CD14-positive monocyte (primary cell): ENCODE results near the gene RYR2. TPM values are rescaled to one million over a fixed set of nuclear protein-coding genes. Genes with fewer than 3 reads are reported as not detected.

Experiments
- DNase-seq, 3 donors: peaks; one replicate each; pipeline ENCODE4 v3.0.0-alpha.2; 2011 to 2022
- H2AFZ ChIP-seq: 2 replicates; pipeline ENCODE4 v1.6.0; 2012; ENCODE audit warnings: mild to moderate bottlenecking, low read depth, low read length, inconsistent platforms; ENCODE audit not compliant: insufficient read depth, poor library complexity, severe bottlenecking
- H3K27ac ChIP-seq, 2 donors: 1 replicate in 1 of 2; 2 replicates in 1 of 2; pipeline ENCODE4 v1.5.1; 2012 to 2013; ENCODE audit warnings: low read length in 2 of 2, control low read depth in 1 of 2, inconsistent platforms in 1 of 2, low read depth in 1 of 2, mild to moderate bottlenecking in 1 of 2
- H3K27me3 ChIP-seq, 2 donors: one replicate each; pipeline versions ENCODE4 v1.6.0 to v1.6.1; 2011 to 2013; ENCODE audit warnings: low read length in 2 of 2; ENCODE audit not compliant: control insufficient read depth in 2 of 2, insufficient read depth in 2 of 2
- H3K36me3 ChIP-seq, 2 donors: replicated peaks in 1 of 2; 1 replicate in 1 of 2; 2 replicates in 1 of 2; pipeline versions ENCODE4 v1.5.1 to v1.6.1; 2012 to 2013; ENCODE audit warnings: low read length in 2 of 2, control low read depth in 1 of 2, inconsistent platforms in 1 of 2, mild to moderate bottlenecking in 1 of 2; ENCODE audit not compliant: insufficient read depth in 2 of 2, control insufficient read depth in 1 of 2
- H3K4me1 ChIP-seq, 2 donors: 1 replicate in 1 of 2; 2 replicates in 1 of 2; pipeline versions ENCODE4 v1.5.1 to v1.6.1; 2012 to 2013; ENCODE audit warnings: low read length in 2 of 2, control low read depth in 1 of 2, inconsistent platforms in 1 of 2, mild to moderate bottlenecking in 1 of 2, moderate library complexity in 1 of 2; ENCODE audit not compliant: insufficient read depth in 2 of 2, control insufficient read depth in 1 of 2
- H3K4me2 ChIP-seq: replicated peaks from 2 replicates; pipeline ENCODE3; 2012; ENCODE audit warnings: low read length, moderate library complexity, mild to moderate bottlenecking; ENCODE audit not compliant: poor library complexity, severe bottlenecking; ENCODE audit errors: extremely low read depth
- H3K4me3 ChIP-seq, 3 experiments: fragments of 200-600 bp in 1 of 3; sonication (generic) in 1 of 3; replicated peaks in 1 of 3; 1 replicate in 2 of 3; 2 replicates in 1 of 3; pipeline ENCODE4 v1.5.1; 2011 to 2013; ENCODE audit warnings: low read length in 3 of 3, mild to moderate bottlenecking in 3 of 3, control low read depth in 2 of 3, low read depth in 2 of 3, inconsistent platforms in 1 of 3, moderate library complexity in 1 of 3
- H3K79me2 ChIP-seq: 2 replicates; pipeline ENCODE4 v1.6.0; 2012; ENCODE audit warnings: mild to moderate bottlenecking, control low read depth, inconsistent platforms, low read length, moderate library complexity; ENCODE audit not compliant: insufficient read depth
- H3K9ac ChIP-seq: 2 replicates; pipeline ENCODE4 v1.6.0; 2017; ENCODE audit warnings: low read length, mild to moderate bottlenecking; ENCODE audit not compliant: insufficient read depth, poor library complexity, severe bottlenecking
- H3K9me3 ChIP-seq, 2 donors: replicated peaks in 1 of 2; 1 replicate in 1 of 2; 2 replicates in 1 of 2; pipeline versions ENCODE4 v1.5.1 to v1.6.1; 2012 to 2013; ENCODE audit warnings: low read length in 2 of 2, control low read depth in 1 of 2; ENCODE audit not compliant: control insufficient read depth in 1 of 2, insufficient read depth in 1 of 2
- H4K20me1 ChIP-seq: 2 replicates; pipeline ENCODE4 v1.6.0; 2012; ENCODE audit warnings: mild to moderate bottlenecking, low read length, control low read depth, moderate library complexity; ENCODE audit not compliant: insufficient read depth
- H3K27ac Mint-ChIP-seq, 7 donors: one replicate each; pipeline ENCODE4 v1.8.0; 2020; ENCODE audit warnings: mild to moderate bottlenecking in 7 of 7, mixed read lengths in 7 of 7, moderate library complexity in 6 of 7, inconsistent platforms in 2 of 7
- H3K27me3 Mint-ChIP-seq, 3 donors: one replicate each; pipeline ENCODE4 v1.8.0; 2021 to 2022; ENCODE audit warnings: low read depth in 3 of 3, mild to moderate bottlenecking in 3 of 3, mixed read lengths in 3 of 3, moderate library complexity in 3 of 3, inconsistent platforms in 1 of 3
- H3K36me3 Mint-ChIP-seq, 2 donors: one replicate each; pipeline ENCODE4 v1.8.0; 2020; ENCODE audit warnings: mixed read lengths in 2 of 2, inconsistent platforms in 1 of 2, mild to moderate bottlenecking in 1 of 2
- H3K4me1 Mint-ChIP-seq: one replicate; pipeline ENCODE4 v1.8.0; 2020; ENCODE audit warnings: mild to moderate bottlenecking, mixed read lengths
- H3K4me3 Mint-ChIP-seq, 2 donors: one replicate each; pipeline ENCODE4 v1.8.0; 2020; ENCODE audit warnings: mild to moderate bottlenecking in 2 of 2, mixed read lengths in 2 of 2, moderate library complexity in 1 of 2
- H3K9me3 Mint-ChIP-seq, 7 donors: one replicate each; pipeline ENCODE4 v1.8.0; 2020 to 2022; ENCODE audit warnings: mixed read lengths in 7 of 7, mild to moderate bottlenecking in 6 of 7, moderate library complexity in 6 of 7, inconsistent platforms in 2 of 7
- WGBS: methylation state at CpG from one replicate; pipeline ENCODE4 v1.1.5; 2013; ENCODE audit warnings: missing lambda C conversion rate; ENCODE audit not compliant: insufficient coverage; 5-methylcytosine and 5-hydroxymethylcytosine counted together
- intact Hi-C, 2 donors: fragments of 100-400 bp; cut with micrococcal nuclease; formaldehyde crosslinking; loops; one replicate each; pipeline versions ENCODE4 v1.15.0 to v1.15.1; 2023
- polyA plus RNA-seq, 3 donors: library from polyadenylated mRNA; depleted of rRNA in 1 of 3; unstranded in 2 of 3; stranded (reverse) in 1 of 3; fragments of 300-500 nt in 2 of 3; fragments of >200 nt in 1 of 3; fragmentation: Illumina TruSeq in 2 of 3; gene quantifications; 1 replicate in 2 of 3; 2 replicates in 1 of 3; pipeline ENCODE4 v1.2.3, GENCODE V29; 2012 to 2021
- TF ChIP-seq, protein P1 (sequence below): fragments of 200-600 bp; IDR thresholded peaks from one replicate; pipeline ENCODE4 v1.8.0; 2022; ENCODE audit warnings: antibody characterized with exemption, mild to moderate bottlenecking

The RYR2 gene
- polyA plus RNA-seq, 3 donors: not detected

DNA sequence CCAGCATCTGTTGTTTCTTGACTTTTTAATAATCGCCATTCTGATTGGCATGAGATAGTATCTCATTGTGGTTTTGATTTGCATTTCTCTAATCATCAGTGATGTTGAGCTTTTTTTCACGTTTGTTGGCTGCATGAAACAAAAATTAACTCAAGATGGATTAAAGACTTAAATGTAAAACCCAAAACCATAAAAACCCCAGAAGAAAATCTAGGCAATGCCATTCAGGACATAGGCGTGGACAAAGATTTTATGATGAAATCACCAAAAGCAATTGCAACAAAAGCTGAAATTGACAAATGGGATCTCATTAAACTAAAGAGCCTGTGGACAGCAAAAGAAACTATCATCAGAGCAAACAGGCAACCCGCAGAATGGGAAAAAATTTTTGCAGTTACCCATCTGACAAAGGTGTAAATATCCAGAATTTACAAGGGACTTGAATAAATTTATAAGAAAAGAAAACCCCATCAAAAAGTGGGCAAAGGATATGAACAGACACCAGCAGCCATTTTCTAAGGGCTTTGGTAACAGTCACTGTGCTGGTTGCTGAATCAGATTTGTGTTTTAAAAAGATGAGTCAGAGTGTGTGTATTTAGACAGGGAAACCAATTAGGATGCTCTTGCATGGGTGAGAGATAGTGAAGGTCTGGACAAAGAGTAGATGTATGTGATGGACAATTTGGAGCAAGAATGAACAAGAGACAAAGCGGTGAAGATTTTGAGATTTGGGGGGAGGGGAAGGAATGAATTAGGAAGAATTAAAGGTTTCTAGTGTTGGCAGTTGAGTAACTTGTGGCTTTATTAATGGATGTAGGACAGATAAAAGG, 110.7 kb downstream of the RYR2 start:
- H3K27me3 Mint-ChIP-seq: no peaks in the 10 kb centered on the region
- no peak overlapping the region for H3K27ac Mint-ChIP-seq
- intact Hi-C loops: no loop called here
- H3K4me3 Mint-ChIP-seq: no peak overlapping the region
- Histone ChIP-seq H3K27me3 (no peaks in the 10 kb centered on the region), H2AFZ (no peak overlapping the region), H4K20me1 (no peaks in the 10 kb centered on the region), H3K79me2 (no peaks in the 10 kb centered on the region), H3K27ac (no peak overlapping the region), H3K4me1 (no peaks in the 10 kb centered on the region), H3K9ac (no peak overlapping the region), H3K4me2 (no peak overlapping the region), H3K36me3 (no peaks in the 10 kb centered on the region), H3K4me3 (no peak overlapping the region), H3K9me3 (no peaks in the 10 kb centered on the region)
- peaks cover 0 to 6% (median 2%) of the 10 kb centered on the region in 7 donors for H3K9me3 Mint-ChIP-seq
- WGBS: 100% methylated on average over 1 of the region's 5 CpGs
- no peaks in the 10 kb centered on the region for H3K4me1 Mint-ChIP-seq
- H3K36me3 Mint-ChIP-seq: no peaks in the 10 kb centered on the region
- no peak for DNase-seq
- TF ChIP-seq, protein P1, sequence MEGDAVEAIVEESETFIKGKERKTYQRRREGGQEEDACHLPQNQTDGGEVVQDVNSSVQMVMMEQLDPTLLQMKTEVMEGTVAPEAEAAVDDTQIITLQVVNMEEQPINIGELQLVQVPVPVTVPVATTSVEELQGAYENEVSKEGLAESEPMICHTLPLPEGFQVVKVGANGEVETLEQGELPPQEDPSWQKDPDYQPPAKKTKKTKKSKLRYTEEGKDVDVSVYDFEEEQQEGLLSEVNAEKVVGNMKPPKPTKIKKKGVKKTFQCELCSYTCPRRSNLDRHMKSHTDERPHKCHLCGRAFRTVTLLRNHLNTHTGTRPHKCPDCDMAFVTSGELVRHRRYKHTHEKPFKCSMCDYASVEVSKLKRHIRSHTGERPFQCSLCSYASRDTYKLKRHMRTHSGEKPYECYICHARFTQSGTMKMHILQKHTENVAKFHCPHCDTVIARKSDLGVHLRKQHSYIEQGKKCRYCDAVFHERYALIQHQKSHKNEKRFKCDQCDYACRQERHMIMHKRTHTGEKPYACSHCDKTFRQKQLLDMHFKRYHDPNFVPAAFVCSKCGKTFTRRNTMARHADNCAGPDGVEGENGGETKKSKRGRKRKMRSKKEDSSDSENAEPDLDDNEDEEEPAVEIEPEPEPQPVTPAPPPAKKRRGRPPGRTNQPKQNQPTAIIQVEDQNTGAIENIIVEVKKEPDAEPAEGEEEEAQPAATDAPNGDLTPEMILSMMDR: no peak

DNA sequence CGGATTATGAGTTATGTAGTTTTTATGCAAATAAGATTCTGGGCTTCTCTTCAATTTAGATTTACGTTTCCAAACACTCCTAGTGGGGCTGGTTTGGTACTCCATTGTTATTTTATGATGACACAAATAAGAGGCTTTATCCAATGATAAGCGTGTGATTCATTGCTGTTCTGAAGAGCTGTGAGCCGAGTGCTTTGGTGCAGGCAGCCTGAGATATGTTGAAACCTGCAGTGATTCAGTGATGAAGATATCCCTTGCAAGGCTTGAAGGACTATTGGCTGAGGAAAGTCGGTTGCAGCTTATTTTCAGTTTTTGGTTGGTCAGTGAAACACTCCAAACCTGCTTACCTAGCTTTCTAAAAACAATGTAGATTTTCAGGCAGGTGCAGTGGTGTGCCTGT, 112.2 kb downstream of the RYR2 start:
- no peaks in the 10 kb centered on the region for H3K36me3 Mint-ChIP-seq
- DNase-seq: no peak

More for the DNA sequence above, 112.2 kb downstream of the RYR2 start:
- H3K4me3 ChIP-seq: no peak overlapping the region
- TF ChIP-seq, protein P1: no peak
- H4K20me1 ChIP-seq: no peaks in the 10 kb centered on the region
- Mint-ChIP-seq H3K27ac (no peak overlapping the region), H3K9me3 (peaks cover 0 to 6% (median 2%) of the 10 kb centered on the region in 7 donors), H3K27me3 (no peaks in the 10 kb centered on the region), H3K4me1 (no peaks in the 10 kb centered on the region), H3K4me3 (no peak overlapping the region)
- no peaks in the 10 kb centered on the region for H3K36me3 ChIP-seq
- H3K4me2 ChIP-seq: no peak overlapping the region
- WGBS: 83% methylated on average over 2 of the region's 5 CpGs
- no peak overlapping the region for H2AFZ ChIP-seq
- no peak overlapping the region for H3K9ac ChIP-seq
- H3K27ac ChIP-seq: no peak overlapping the region
- no peaks in the 10 kb centered on the region for H3K4me1 ChIP-seq
- H3K9me3 ChIP-seq: no peaks in the 10 kb centered on the region
- no peaks in the 10 kb centered on the region for H3K27me3 ChIP-seq
- intact Hi-C loops: no loop called here
- H3K79me2 ChIP-seq: no peaks in the 10 kb centered on the region
